Ovary (tissue), 9 donors: ENCODE results near the gene GPHN. TPM values are rescaled to one million over a fixed set of nuclear protein-coding genes. Genes with fewer than 3 reads are reported as not detected.
"Not testable (repeated sequence)": the region's sequence is repeated elsewhere in the genome, so short reads cannot be mapped to it uniquely, and the experiment has no call there.

Source experiments
- DNase-seq, 5 donors: peaks; one replicate each; pipeline ENCODE4 v3.0.0-alpha.2; 2019 to 2020
- H3K27ac ChIP-seq, 2 donors: fragments of 200-600 bp; one replicate each; pipeline versions ENCODE4 v1.5.1 to v1.8.0; 2019 to 2022
- H3K27me3 ChIP-seq: fragments of 200-600 bp; one replicate; pipeline ENCODE4 v1.8.0; 2022
- H3K36me3 ChIP-seq: fragments of 200-600 bp; sonication (generic); one replicate; pipeline ENCODE4 v1.5.1; 2019
- H3K4me1 ChIP-seq: one replicate; pipeline ENCODE4 v1.8.1; 2013; ENCODE audit warnings: mild to moderate bottlenecking, moderate library complexity; ENCODE audit not compliant: insufficient read depth
- H3K4me3 ChIP-seq: fragments of 200-600 bp; sonication (generic); one replicate; pipeline ENCODE4 v1.5.1; 2017
- H3K9me3 ChIP-seq, 2 donors: fragments of 200-600 bp in 1 of 2; sonication (generic) in 1 of 2; one replicate each; pipeline versions ENCODE4 v1.5.1 to v1.8.1; 2013 to 2019; ENCODE audit warnings: mild to moderate bottlenecking in 1 of 2, moderate library complexity in 1 of 2
- EP300 ChIP-seq: sonication (generic); formaldehyde crosslinking; IDR thresholded peaks from one replicate; pipeline ENCODE4 v1.6.1; 2017; ENCODE audit warnings: antibody characterized with exemption
- POLR2A ChIP-seq: fragments of 450-650 bp; IDR thresholded peaks from one replicate; pipeline ENCODE4 v1.6.1; 2017; ENCODE audit warnings: antibody characterized with exemption, mild to moderate bottlenecking, moderate library complexity
- WGBS, 3 donors: extraction: QIAGEN DNeasy Blood & Tissue Kit in 1 of 3; methylation state at CpG; one replicate each; pipeline versions ENCODE4 v1.1.5 to v1.1.7; 2013 to 2017; 5-methylcytosine and 5-hydroxymethylcytosine counted together
- intact Hi-C, 4 donors: fragments of 100-400 bp; cut with DNase I; formaldehyde crosslinking; loops; one replicate each; pipeline versions ENCODE4 v1.11.0 to v1.15.1; 2022 to 2023
- polyA plus RNA-seq, 2 donors: library from polyadenylated mRNA; stranded (reverse); fragments of 200-250 nt in 1 of 2; fragments of 350-450 nt in 1 of 2; fragmentation: Illumina TruSeq in 1 of 2; extraction: RNeasy Lipid Tissue Mini Kit (QIAGEN cat#74804) in 1 of 2; gene quantifications; one replicate each; pipeline ENCODE4 v1.2.3, GENCODE V29; 2013 to 2014
- total RNA-seq, 7 donors: library from RNA; depleted of rRNA in 2 of 7; stranded (reverse); fragments of >200 nt in 2 of 7; fragmentation: NEBNext Ultra II Directional in 3 of 7; extraction: Animal tissue kit (Norgen Biotek cat#: 25700) in 3 of 7; gene quantifications; one replicate each; pipeline versions ENCODE4 v1.1.0 to v1.2.4, GENCODE V29; 2016 to 2023
- TF ChIP-seq, protein P1 (sequence below), 3 donors: fragments of 450-650 bp in 2 of 3; fragments of 200-600 bp in 1 of 3; IDR thresholded peaks; one replicate each; pipeline versions ENCODE4 v1.5.1 to v1.8.0; 2016 to 2022; ENCODE audit warnings: antibody characterized with exemption in 3 of 3, mild to moderate bottlenecking in 1 of 3
- donor health status: DM: no; HTN: no; CAD: no; lungs with moderate emphysema.
- donor health status: DM: no; HTN: no; CAD: no.
- donor health status: Bipolar disorder and iron deficiency.
- donor health status: DM: yes; HTN: yes; CAD: no.
- donor health status: DM: no; HTN: no; CAD: no.
- donor health status: DM: yes; HTN: yes; CAD: no.

The GPHN gene
- total and polyA plus RNA-seq, 9 donors, result 8.3 to 44.9 (median 20.3) TPM

DNA sequence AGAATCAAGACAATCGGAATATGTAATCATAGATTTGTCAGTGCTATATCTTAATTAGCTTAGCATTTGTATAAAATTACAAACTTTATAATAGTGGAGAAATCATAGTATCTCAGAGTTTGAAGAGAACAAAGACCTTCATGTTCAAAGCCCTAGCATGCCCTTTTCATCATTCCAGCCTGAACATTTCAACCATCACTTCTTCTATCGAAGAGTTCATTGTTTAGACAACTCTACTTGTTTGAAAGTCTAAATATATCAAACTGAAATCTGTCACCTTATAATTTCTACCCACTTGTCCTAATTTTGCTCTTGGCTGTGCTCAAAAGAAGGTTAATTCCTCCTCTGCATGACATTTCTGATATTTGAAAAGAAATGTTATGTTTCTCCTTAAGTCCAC lies 325.9 kb downstream of the GPHN start:
- Histone ChIP-seq H3K4me3 (no peak overlapping the region), H3K9me3 (no peaks in the 10 kb centered on the region), H3K27me3 (no peaks in the 10 kb centered on the region), H3K4me1 (no peaks in the 10 kb centered on the region), H3K27ac (no peak overlapping the region), H3K36me3 (no peaks in the 10 kb centered on the region)
- TF ChIP-seq, protein P1, sequence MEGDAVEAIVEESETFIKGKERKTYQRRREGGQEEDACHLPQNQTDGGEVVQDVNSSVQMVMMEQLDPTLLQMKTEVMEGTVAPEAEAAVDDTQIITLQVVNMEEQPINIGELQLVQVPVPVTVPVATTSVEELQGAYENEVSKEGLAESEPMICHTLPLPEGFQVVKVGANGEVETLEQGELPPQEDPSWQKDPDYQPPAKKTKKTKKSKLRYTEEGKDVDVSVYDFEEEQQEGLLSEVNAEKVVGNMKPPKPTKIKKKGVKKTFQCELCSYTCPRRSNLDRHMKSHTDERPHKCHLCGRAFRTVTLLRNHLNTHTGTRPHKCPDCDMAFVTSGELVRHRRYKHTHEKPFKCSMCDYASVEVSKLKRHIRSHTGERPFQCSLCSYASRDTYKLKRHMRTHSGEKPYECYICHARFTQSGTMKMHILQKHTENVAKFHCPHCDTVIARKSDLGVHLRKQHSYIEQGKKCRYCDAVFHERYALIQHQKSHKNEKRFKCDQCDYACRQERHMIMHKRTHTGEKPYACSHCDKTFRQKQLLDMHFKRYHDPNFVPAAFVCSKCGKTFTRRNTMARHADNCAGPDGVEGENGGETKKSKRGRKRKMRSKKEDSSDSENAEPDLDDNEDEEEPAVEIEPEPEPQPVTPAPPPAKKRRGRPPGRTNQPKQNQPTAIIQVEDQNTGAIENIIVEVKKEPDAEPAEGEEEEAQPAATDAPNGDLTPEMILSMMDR (IDR thresholded peaks at IDR 0.05), result no peak
- TF ChIP-seq POLR2A (no peak), EP300 (no peak)
- no peak for DNase-seq
- intact Hi-C loops, result no loop called here
- WGBS, 3 donors, result 67 to 95% (median 92%) methylated on average over 2 of the region's 2 CpGs

DNA sequence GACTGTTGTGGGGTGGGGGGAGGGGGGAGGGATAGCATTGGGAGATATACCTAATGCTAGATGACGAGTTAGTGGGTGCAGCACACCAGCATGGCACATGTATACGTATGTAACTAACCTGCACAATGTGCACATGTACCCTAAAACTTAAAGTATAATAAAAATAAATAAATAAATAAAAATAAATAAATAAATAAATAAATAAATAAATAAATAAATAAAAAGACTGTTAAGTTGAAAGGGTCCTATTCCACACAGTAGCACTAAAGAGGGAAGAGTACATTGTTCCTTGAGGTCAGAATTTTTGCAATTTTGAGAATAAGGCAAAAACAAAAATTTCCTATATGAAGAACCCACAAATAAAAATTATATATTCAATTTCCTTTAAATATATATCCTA lies 329.5 kb downstream of the GPHN start:
- H3K36me3 ChIP-seq, intact Hi-C loops, H3K27me3 ChIP-seq, H3K27ac ChIP-seq, H3K4me3 ChIP-seq, H3K4me1 ChIP-seq, H3K9me3 ChIP-seq, DNase-seq: not testable (repeated sequence)
- WGBS, 3 donors, result 94 to 100% (median 94%) methylated on average over 1 to 2 of the region's 2 CpGs

GRCh38 chr14:66842911-66843512 lies 335.1 kb downstream of the GPHN start:
- TF ChIP-seq, protein P1 (IDR thresholded peaks at IDR 0.05), result no peak
- TF ChIP-seq EP300, result no peak
- no peak for TF ChIP-seq POLR2A
- H3K4me1 ChIP-seq, result no peaks in the 10 kb centered on the region

GRCh38 chr14:66850258-66850888 lies 342.4 kb downstream of the GPHN start:
- WGBS, 3 donors, result 95 to 97% (median 96%) methylated on average over 4 of the region's 4 CpGs
- intact Hi-C loops, result no loop called here
- Histone ChIP-seq H3K27ac (no peak overlapping the region), H3K4me1 (no peaks in the 10 kb centered on the region), H3K4me3 (no peak overlapping the region), H3K9me3 (no peaks in the 10 kb centered on the region), H3K27me3 (no peaks in the 10 kb centered on the region), H3K36me3 (no peaks in the 10 kb centered on the region)
- DNase-seq, result no peak
- no peak for TF ChIP-seq EP300
- TF ChIP-seq POLR2A, result no peak
- TF ChIP-seq, protein P1 (IDR thresholded peaks at IDR 0.05), result no peak

More at GRCh38 chr14:66842911-66843512, 335.1 kb downstream of the GPHN start:
- Histone ChIP-seq H3K27ac (no peak overlapping the region), H3K36me3 (no peaks in the 10 kb centered on the region), H3K4me3 (no peak overlapping the region), H3K27me3 (no peaks in the 10 kb centered on the region), H3K9me3 (no peaks in the 10 kb centered on the region)
- intact Hi-C loops, result no loop called here
- no peak for DNase-seq
- 88 to 97% (median 93%) methylated on average over 1 of the region's 1 CpG for WGBS, 3 donors

DNA sequence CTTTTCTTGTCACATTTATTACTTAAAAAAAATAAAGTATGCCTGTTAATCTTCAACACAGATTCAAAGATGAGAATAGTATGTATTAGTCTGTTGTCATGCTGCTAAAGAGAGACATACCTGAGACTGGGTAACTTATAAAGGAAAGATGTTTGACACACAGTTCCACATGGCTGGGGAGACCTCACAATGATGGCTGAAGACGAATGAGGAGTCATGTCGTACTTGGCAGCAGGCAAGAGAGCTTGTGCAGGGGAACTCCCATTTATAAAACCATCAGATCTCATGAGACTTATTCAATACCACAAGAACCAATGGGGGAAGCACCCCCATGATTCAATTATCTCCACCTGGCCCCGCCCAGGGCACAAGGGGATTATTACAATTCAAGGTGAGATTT lies 345.4 kb downstream of the GPHN start:
- DNase-seq, result no peak
- H3K36me3 ChIP-seq, result no peaks in the 10 kb centered on the region
- H3K4me1 ChIP-seq, result no peaks in the 10 kb centered on the region
- TF ChIP-seq EP300, result no peak
- TF ChIP-seq, protein P1 (IDR thresholded peaks at IDR 0.05), result no peak
- TF ChIP-seq POLR2A, result no peak
- H3K27ac ChIP-seq, result no peak overlapping the region
- intact Hi-C loops, result no loop called here
- H3K4me3 ChIP-seq, result no peak overlapping the region
- WGBS, 3 donors, result 93 to 96% (median 94%) methylated on average over 3 of the region's 3 CpGs
- H3K27me3 ChIP-seq, result no peaks in the 10 kb centered on the region
- H3K9me3 ChIP-seq, result no peaks in the 10 kb centered on the region
